OCI-LY1 (cell line): ENCODE results near the gene ELMO1.

Source experiments
- EZH2 ChIP-seq: fragments of 200-600 bp; sonication (generic), shearing (Covaris generic); IDR thresholded peaks from 2 replicates; pipeline ENCODE4 v1.8.0; 2017; ENCODE audit warnings: borderline replicate concordance, mixed run types, mild to moderate bottlenecking, antibody characterized with exemption, low read length, moderate library complexity, mixed read lengths
- TF ChIP-seq, protein P1 (sequence below): fragments of 200-600 bp; sonication (generic), shearing (Covaris generic); IDR thresholded peaks from 2 replicates; pipeline ENCODE4 v1.5.1; 2017; ENCODE audit warnings: mild to moderate bottlenecking, antibody characterized with exemption, low read length, moderate library complexity, mixed read lengths

DNA sequence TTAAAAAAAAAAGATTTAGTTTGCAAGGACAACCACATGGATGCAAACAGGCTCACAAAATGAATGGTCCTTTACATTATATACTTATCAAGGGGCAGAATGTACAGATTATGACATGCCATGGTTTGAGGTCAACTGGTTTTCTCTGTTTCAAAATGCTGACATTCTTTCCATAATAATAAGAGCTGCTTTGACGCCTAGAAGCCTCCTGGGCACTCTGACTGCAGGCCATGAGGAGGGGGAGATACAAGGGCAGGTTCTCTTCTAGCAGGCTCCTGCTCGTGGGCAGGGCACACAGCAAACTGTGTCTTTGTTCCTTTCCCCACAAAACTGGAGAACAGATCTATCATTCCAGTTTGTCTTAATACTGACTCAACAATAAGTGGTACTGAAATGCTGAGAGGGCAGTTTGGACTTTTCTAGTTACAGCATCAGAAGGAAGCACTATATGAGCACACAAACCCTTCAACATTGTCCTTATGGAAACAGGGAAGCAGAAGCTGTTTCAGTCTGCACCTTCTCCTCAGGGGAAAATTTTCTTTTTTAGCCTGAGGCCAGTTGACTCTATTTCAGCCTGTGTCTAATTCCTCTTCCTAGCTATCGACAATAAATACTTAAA is 409.4 kb downstream of the ELMO1 start:
- TF ChIP-seq, protein P1, sequence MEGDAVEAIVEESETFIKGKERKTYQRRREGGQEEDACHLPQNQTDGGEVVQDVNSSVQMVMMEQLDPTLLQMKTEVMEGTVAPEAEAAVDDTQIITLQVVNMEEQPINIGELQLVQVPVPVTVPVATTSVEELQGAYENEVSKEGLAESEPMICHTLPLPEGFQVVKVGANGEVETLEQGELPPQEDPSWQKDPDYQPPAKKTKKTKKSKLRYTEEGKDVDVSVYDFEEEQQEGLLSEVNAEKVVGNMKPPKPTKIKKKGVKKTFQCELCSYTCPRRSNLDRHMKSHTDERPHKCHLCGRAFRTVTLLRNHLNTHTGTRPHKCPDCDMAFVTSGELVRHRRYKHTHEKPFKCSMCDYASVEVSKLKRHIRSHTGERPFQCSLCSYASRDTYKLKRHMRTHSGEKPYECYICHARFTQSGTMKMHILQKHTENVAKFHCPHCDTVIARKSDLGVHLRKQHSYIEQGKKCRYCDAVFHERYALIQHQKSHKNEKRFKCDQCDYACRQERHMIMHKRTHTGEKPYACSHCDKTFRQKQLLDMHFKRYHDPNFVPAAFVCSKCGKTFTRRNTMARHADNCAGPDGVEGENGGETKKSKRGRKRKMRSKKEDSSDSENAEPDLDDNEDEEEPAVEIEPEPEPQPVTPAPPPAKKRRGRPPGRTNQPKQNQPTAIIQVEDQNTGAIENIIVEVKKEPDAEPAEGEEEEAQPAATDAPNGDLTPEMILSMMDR = no peak
- TF ChIP-seq EZH2 = no peak
